Left lung (tissue), 10 donors: ENCODE measurements around the gene CPED1. TPM values are rescaled to one million over a fixed set of nuclear protein-coding genes. Genes with fewer than 3 reads are reported as not detected.
A peak's percentile ranks its signal among the peaks of the same experiment; 100 is the strongest.

Source experiments
- ATAC-seq: fragments of 200-7000 bp; cut with Tn5 transposase; one replicate; pipeline ENCODE4 v1.9.1; 2020; ENCODE audit warnings: moderate library complexity
- DNase-seq, 4 donors: peaks; one replicate each; pipeline ENCODE4 v3.0.0-alpha.2; 2013 to 2020
- H3K27ac ChIP-seq, 2 donors: fragments of 200-600 bp; sonication (generic) in 1 of 2; one replicate each; pipeline versions ENCODE4 v1.5.0 to v1.8.0; 2020 to 2021
- H3K27me3 ChIP-seq, 2 donors: fragments of 200-600 bp; sonication (generic) in 1 of 2; one replicate each; pipeline versions ENCODE4 v1.5.0 to v1.8.0; 2020 to 2021
- H3K36me3 ChIP-seq, 2 donors: fragments of 200-600 bp; sonication (generic) in 1 of 2; one replicate each; pipeline versions ENCODE4 v1.5.0 to v1.8.0; 2020 to 2021
- H3K4me1 ChIP-seq, 2 donors: fragments of 200-600 bp; one replicate each; pipeline ENCODE4 v1.8.0; 2021
- H3K4me3 ChIP-seq, 2 donors: fragments of 200-600 bp; sonication (generic) in 1 of 2; one replicate each; pipeline versions ENCODE4 v1.5.0 to v1.8.0; 2020 to 2021; ENCODE audit warnings: mild to moderate bottlenecking in 1 of 2
- H3K9me3 ChIP-seq, 2 donors: fragments of 200-600 bp; sonication (generic) in 1 of 2; one replicate each; pipeline versions ENCODE4 v1.5.0 to v1.8.0; 2020 to 2021
- CTCF ChIP-seq, 2 donors: fragments of 200-600 bp; sonication (generic) in 1 of 2; IDR thresholded peaks; one replicate each; pipeline versions ENCODE4 v1.5.0 to v1.8.0; 2021; ENCODE audit warnings: antibody characterized with exemption in 2 of 2
- intact Hi-C, 2 donors: fragments of 100-400 bp; cut with DNase I; formaldehyde crosslinking; loops; one replicate each; pipeline versions ENCODE4 v1.11.2 to v1.14.2; 2022
- polyA plus RNA-seq, 6 donors: library from polyadenylated mRNA; unstranded; fragments of 120-200 nt; gene quantifications; one replicate each; pipeline ENCODE4 v1.2.1, GENCODE V29; 2013; ENCODE audit not compliant: insufficient read length in 6 of 6
- total RNA-seq, 2 donors: library from RNA; stranded (reverse); fragmentation: NEBNext Ultra II Directional; extraction: Animal tissue kit (Norgen Biotek cat#: 25700); gene quantifications; one replicate each; pipeline ENCODE4 v1.2.1, GENCODE V29; 2021
- donor health status: DM: no; HTN: yes; CAD: no.
- donor health status: DM: no; HTN: no; CAD: no.

CPED1 gene
- total and polyA plus RNA-seq, 8 donors = 8.8 to 29.6 (median 22.8) TPM

GRCh38 chr7:121084748-121085336 is 96.3 kb downstream of the CPED1 start:
- TF ChIP-seq CTCF (IDR thresholded peaks at IDR 0.05) = no peak
- no peak overlapping the region for H3K4me3 ChIP-seq
- no peaks in the 10 kb centered on the region for H3K36me3 ChIP-seq
- no peaks in the 10 kb centered on the region for H3K27me3 ChIP-seq
- H3K9me3 ChIP-seq = no peaks in the 10 kb centered on the region
- peak in 1 of 4 donors; percentile 28 for DNase-seq
- H3K27ac ChIP-seq = no peak overlapping the region
- intact Hi-C loops = no loop called here
- no peak for ATAC-seq
- H3K4me1 ChIP-seq = no peaks in the 10 kb centered on the region

GRCh38 chr7:121085922-121086321 is 97.4 kb downstream of the CPED1 start:
- no peaks in the 10 kb centered on the region for H3K4me1 ChIP-seq
- ATAC-seq (no peak), DNase-seq (no peak)
- H3K27me3 ChIP-seq = no peaks in the 10 kb centered on the region
- no peak for TF ChIP-seq CTCF (IDR thresholded peaks at IDR 0.05)
- intact Hi-C loops = no loop called here
- H3K9me3 ChIP-seq = no peaks in the 10 kb centered on the region
- H3K27ac ChIP-seq = no peak overlapping the region
- no peak overlapping the region for H3K4me3 ChIP-seq
- H3K36me3 ChIP-seq = no peaks in the 10 kb centered on the region

GRCh38 chr7:121088870-121089269 is 100.4 kb downstream of the CPED1 start:
- no peak for DNase-seq
- Histone ChIP-seq H3K4me3 (no peak overlapping the region), H3K27ac (no peak overlapping the region), H3K27me3 (no peaks in the 10 kb centered on the region), H3K4me1 (no peaks in the 10 kb centered on the region), H3K36me3 (no peaks in the 10 kb centered on the region), H3K9me3 (no peaks in the 10 kb centered on the region)
- intact Hi-C loops = no loop called here
- TF ChIP-seq CTCF (IDR thresholded peaks at IDR 0.05) = no peak
- no peak for ATAC-seq

GRCh38 chr7:121094829-121095228 is 106.3 kb downstream of the CPED1 start:
- Histone ChIP-seq H3K4me1 (no peaks in the 10 kb centered on the region), H3K27me3 (no peaks in the 10 kb centered on the region), H3K4me3 (no peak overlapping the region), H3K36me3 (no peaks in the 10 kb centered on the region), H3K27ac (no peak overlapping the region), H3K9me3 (no peaks in the 10 kb centered on the region)
- intact Hi-C loops = no loop called here
- ATAC-seq (no peak), DNase-seq (no peak)
- TF ChIP-seq CTCF (IDR thresholded peaks at IDR 0.05) = no peak

GRCh38 chr7:121097577-121097976 is 109.1 kb downstream of the CPED1 start:
- ATAC-seq = no peak
- Histone ChIP-seq H3K4me3 (no peak overlapping the region), H3K9me3 (no peaks in the 10 kb centered on the region), H3K4me1 (no peaks in the 10 kb centered on the region), H3K27ac (no peak overlapping the region), H3K27me3 (no peaks in the 10 kb centered on the region), H3K36me3 (no peaks in the 10 kb centered on the region)
- no peak for TF ChIP-seq CTCF (IDR thresholded peaks at IDR 0.05)
- no peak for DNase-seq
- intact Hi-C loops = no loop called here
